ENCODE results near the gene DCTPP1.

Gene DCTPP1

DNA sequence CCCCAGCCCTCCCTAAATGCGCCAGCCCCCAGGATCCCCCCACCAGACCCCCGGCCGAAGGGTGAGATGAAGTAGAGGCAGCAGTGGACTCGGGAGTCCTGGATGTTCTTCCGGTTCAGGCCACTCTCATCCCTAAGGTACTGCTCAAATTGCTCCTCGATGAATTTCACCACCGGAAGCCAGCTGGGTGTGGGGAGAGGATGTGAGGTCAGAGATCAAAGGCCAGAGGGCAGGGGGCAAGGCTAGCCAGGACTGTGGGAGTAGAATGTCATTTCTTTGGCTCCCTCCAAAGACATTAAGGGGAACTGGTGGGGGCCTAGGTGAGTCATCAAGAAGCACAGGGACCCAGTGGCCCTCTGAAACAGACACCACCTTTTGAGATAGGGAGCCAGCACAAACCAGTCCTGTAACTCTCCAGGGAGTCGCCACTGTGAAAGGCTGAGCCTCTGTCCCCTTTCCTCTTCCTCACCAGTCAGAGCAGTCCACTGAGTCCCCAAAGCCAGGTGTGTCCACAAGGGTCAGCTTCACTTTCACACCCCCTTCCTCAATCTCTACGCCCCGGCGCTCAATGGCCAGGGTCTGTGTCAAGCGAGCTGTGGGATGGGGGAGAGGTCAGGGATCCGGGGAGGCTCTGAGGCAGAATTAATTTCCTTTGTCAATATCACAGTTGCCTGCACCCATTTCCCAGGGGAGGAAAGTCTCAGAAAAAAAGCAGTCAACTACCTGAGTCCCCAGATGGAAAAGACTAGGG is 48.4 kb downstream of the DCTPP1 start:
- Histone ChIP-seq H3K27ac (ENCODE audit: low read depth, low read length) (no peak overlapping the region), H3K27me3 (ENCODE audit: control insufficient read depth, insufficient read depth, low read length) (no peaks in the 10 kb centered on the region), H3K36me3 (ENCODE audit: control insufficient read depth, insufficient read depth, low read length) (no peaks in the 10 kb centered on the region), H3K4me3 (ENCODE audit: low read length) (peak overlapping the region; percentile 38), H3K9ac (ENCODE audit: low read length) (no peak overlapping the region), H3K4me1 (ENCODE audit: control insufficient read depth, insufficient read depth, low read length) (peaks cover 9% of the 10 kb centered on the region)

GRCh38 chr16:30380803-30381208 is 49.0 kb downstream of the DCTPP1 start:
- Histone ChIP-seq H3K4me3 (ENCODE audit: low read length) (no peak overlapping the region), H3K36me3 (ENCODE audit: control insufficient read depth, insufficient read depth, low read length) (no peaks in the 10 kb centered on the region), H3K27ac (ENCODE audit: low read depth, low read length) (no peak overlapping the region), H3K9ac (ENCODE audit: low read length) (no peak overlapping the region), H3K27me3 (ENCODE audit: control insufficient read depth, insufficient read depth, low read length) (no peaks in the 10 kb centered on the region), H3K4me1 (ENCODE audit: control insufficient read depth, insufficient read depth, low read length) (peaks cover 9% of the 10 kb centered on the region)

GRCh38 chr16:30380072-30380802 is 49.6 kb downstream of the DCTPP1 start:
- Histone ChIP-seq H3K4me1 (ENCODE audit: control insufficient read depth, insufficient read depth, low read length) (peaks cover 9% of the 10 kb centered on the region), H3K27ac (ENCODE audit: low read depth, low read length) (no peak overlapping the region)

DNA sequence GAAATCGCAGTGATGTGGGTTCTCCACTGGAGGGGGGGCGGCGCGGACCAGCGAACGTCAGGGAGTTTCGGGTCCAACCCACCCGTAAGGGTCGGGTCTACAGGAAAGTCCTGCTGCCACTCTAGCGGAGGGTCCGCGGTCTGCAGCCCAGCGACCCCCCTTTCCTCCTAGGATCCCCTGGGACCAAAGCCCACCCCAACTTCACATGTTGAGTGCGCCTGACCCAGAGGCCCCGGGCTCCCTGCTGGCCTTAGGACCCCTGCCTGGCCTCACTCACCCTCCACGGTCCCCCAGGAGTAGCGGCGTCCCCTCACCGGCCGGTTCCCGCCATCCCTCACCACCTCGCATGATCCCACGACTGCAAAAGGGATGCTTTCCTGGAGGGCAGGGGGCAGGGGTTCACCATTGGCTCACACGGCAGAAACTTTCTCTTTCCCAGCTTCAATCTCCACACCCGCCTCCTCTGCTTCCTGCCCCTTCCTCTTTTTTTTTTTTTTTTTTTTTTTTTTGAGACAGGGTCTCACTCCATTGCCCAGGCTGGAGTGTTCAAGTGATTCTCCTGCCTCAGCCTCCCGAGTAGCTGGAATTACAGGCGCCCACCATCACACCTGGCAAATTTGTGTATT is 50.6 kb downstream of the DCTPP1 start:
- Histone ChIP-seq H3K27ac (ENCODE audit: low read depth, low read length) (peak overlapping the region; percentile 92), H3K4me3 (ENCODE audit: low read length) (peak overlapping the region; percentile 69), H3K36me3 (ENCODE audit: control insufficient read depth, insufficient read depth, low read length) (no peaks in the 10 kb centered on the region), H3K27me3 (ENCODE audit: control insufficient read depth, insufficient read depth, low read length) (no peaks in the 10 kb centered on the region), H3K4me1 (ENCODE audit: control insufficient read depth, insufficient read depth, low read length) (peaks cover 9% of the 10 kb centered on the region), H3K9ac (ENCODE audit: low read length) (peak overlapping the region; percentile 64)

More at GRCh38 chr16:30380072-30380802, 49.6 kb downstream of the DCTPP1 start:
- Histone ChIP-seq H3K36me3 (ENCODE audit: control insufficient read depth, insufficient read depth, low read length) (no peaks in the 10 kb centered on the region), H3K4me3 (ENCODE audit: low read length) (no peak overlapping the region), H3K27me3 (ENCODE audit: control insufficient read depth, insufficient read depth, low read length) (no peaks in the 10 kb centered on the region), H3K9ac (ENCODE audit: low read length) (no peak overlapping the region)

DNA sequence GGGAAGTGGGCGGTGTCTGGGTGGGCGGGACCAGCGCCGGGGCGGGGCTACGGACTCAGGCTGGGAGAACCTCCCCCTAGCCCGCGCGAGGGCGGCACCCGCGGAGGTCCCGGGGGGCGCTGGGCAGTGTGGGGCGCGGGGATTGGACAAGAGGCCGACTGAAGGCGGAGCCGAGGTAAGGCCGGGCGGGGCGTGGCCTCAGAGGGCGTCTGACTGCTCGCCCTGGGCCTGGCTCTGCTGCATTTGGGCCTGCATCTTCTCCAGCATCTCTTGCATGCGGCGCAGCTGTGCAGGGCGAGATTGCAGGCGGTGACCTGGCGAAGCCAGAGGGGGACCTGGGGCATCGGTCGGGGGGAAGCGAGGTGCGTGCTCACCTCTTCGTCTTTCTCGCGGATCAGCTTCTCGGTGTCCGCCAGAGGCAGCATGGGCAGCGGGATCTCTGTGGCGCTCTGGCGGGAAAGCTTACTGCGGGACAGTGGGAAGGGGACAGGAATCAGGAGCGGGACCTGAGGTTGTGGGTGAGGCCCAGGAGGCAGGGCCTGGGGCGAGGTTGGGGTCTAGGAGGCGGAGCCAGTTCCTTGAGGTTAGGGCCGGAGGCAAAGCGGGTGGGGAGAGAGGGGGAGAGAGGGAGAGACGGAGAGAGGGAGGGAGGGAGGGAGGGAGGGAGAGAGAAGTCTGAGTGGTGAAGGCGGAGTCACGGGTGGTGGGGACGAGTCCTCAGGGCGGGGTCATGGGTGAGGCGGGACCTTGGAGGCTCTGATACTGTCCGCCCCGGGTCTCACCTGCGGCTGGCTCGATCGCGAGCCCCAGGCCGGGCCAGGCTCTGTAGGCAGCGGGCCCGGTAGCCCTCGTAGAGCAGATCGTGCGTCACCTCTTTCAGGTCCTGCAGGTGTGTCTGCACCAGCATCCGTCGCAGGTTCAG is 51.3 kb downstream of the DCTPP1 start:
- peak overlapping the region; percentile 64 for H3K9ac ChIP-seq (ENCODE audit: low read length)
- H3K4me3 ChIP-seq (ENCODE audit: low read length) = peak overlapping the region; percentile 92
- peaks cover 9% of the 10 kb centered on the region for H3K4me1 ChIP-seq (ENCODE audit: control insufficient read depth, insufficient read depth, low read length)

GRCh38 chr16:30377812-30378235 is 52.0 kb downstream of the DCTPP1 start:
- Histone ChIP-seq H3K27ac (ENCODE audit: low read depth, low read length) (peak overlapping the region; percentile 100), H3K36me3 (ENCODE audit: control insufficient read depth, insufficient read depth, low read length) (no peaks in the 10 kb centered on the region), H3K27me3 (ENCODE audit: control insufficient read depth, insufficient read depth, low read length) (no peaks in the 10 kb centered on the region), H3K4me3 (ENCODE audit: low read length) (peak overlapping the region; percentile 74), H3K4me1 (ENCODE audit: control insufficient read depth, insufficient read depth, low read length) (peaks cover 9% of the 10 kb centered on the region), H3K9ac (ENCODE audit: low read length) (peak overlapping the region; percentile 42)

More for the DNA sequence above, 51.3 kb downstream of the DCTPP1 start:
- H3K36me3 ChIP-seq (ENCODE audit: control insufficient read depth, insufficient read depth, low read length) = no peaks in the 10 kb centered on the region
- no peaks in the 10 kb centered on the region for H3K27me3 ChIP-seq (ENCODE audit: control insufficient read depth, insufficient read depth, low read length)
- H3K27ac ChIP-seq (ENCODE audit: low read depth, low read length) = peak overlapping the region; percentile 100

DNA sequence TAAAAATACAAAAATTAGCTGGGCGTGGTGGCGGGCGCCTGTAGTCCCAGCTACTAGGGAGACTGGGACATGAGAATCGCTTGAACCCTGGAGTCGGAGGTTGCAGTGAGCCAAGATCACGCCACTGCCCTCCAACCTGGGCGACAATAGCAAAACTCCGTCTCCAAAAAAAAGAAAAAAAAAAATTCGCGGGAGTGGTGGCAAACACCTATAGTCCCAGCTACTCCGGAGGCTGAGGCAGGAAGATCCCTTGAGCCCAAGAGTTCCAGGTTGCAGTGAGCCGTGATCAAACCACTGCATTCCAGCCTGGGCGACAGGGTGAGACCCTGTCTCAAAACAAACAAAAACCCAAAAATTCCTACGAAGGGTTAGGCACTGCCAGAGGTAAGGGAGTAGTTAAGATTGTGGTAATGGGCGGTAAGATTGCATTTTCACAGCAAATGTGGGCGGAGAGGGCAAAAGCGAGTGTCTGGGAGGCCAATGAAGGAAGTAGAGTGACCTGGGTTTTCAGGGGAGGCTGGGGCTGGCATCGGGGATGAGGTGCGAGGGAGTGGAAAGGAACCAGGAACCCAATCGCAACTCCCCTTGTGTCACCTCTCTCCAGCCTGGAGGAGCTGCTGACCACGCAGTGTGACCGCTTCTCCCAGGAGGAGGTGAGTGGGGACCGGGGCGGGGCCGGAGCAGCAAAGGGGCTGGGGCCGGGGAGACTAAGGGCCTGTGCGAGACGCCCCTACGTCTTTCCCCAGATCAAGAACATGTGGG is 52.6 kb downstream of the DCTPP1 start:
- Histone ChIP-seq H3K27me3 (ENCODE audit: control insufficient read depth, insufficient read depth, low read length) (no peaks in the 10 kb centered on the region), H3K4me3 (ENCODE audit: low read length) (peak overlapping the region; percentile 74), H3K27ac (ENCODE audit: low read depth, low read length) (peak overlapping the region; percentile 100), H3K36me3 (ENCODE audit: control insufficient read depth, insufficient read depth, low read length) (no peaks in the 10 kb centered on the region), H3K9ac (ENCODE audit: low read length) (peak overlapping the region; percentile 42), H3K4me1 (ENCODE audit: control insufficient read depth, insufficient read depth, low read length) (peaks cover 9% of the 10 kb centered on the region)

DNA sequence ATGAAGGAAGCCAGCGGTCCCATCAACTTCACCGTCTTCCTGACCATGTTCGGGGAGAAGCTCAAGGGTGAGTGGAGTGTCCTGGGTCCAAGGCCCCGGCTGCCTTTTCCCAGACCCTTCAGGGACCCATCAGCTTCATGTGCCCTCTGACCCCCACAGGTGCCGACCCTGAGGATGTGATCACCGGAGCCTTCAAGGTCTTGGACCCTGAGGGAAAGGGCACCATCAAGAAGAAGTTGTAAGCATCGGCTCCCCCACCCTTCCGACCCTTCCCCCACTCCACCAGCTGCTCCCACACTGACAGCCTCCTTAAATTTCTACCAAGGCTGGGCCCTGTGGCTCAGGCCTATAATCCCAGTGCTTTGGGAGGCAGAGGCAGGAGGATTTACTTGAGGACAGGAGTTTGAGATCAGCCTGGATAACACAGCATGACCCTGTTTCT is 53.3 kb downstream of the DCTPP1 start:
- Histone ChIP-seq H3K27ac (ENCODE audit: low read depth, low read length) (peak overlapping the region; percentile 100), H3K36me3 (ENCODE audit: control insufficient read depth, insufficient read depth, low read length) (no peaks in the 10 kb centered on the region), H3K4me3 (ENCODE audit: low read length) (no peak overlapping the region)

GRCh38 chr16:30375864-30376263 is 54.0 kb downstream of the DCTPP1 start:
- Histone ChIP-seq H3K27ac (ENCODE audit: low read depth, low read length) (peak overlapping the region; percentile 100), H3K36me3 (ENCODE audit: control insufficient read depth, insufficient read depth, low read length) (no peaks in the 10 kb centered on the region), H3K9ac (ENCODE audit: low read length) (no peak overlapping the region), H3K4me1 (ENCODE audit: control insufficient read depth, insufficient read depth, low read length) (peaks cover 9% of the 10 kb centered on the region), H3K27me3 (ENCODE audit: control insufficient read depth, insufficient read depth, low read length) (no peaks in the 10 kb centered on the region), H3K4me3 (ENCODE audit: low read length) (no peak overlapping the region)

More for the DNA sequence above, 53.3 kb downstream of the DCTPP1 start:
- H3K9ac ChIP-seq (ENCODE audit: low read length) = no peak overlapping the region
- H3K4me1 ChIP-seq (ENCODE audit: control insufficient read depth, insufficient read depth, low read length) = peaks cover 9% of the 10 kb centered on the region
- H3K27me3 ChIP-seq (ENCODE audit: control insufficient read depth, insufficient read depth, low read length) = no peaks in the 10 kb centered on the region

DNA sequence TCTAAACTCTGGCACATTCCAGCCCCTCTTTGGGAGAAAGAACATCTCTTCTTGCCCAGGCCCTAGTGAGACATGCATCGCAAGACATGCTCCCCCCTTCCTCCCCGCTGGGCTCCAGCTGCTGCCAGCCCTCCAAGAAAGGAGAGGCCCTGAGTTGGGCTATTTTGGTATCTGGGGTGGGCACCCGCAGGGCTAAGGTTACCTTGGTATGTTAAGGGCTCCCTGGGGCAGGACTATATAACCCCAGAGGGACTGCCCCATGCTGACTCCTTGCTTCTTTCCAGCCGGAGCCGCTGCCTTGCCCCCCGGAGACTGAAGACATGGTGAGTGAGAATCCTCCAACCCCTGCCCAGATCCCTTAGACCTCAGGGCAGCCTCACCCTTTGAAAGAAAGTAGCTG is 55.3 kb downstream of the DCTPP1 start, which contains the start of gene MYL11:
Gene MYL11 (plus strand): TSS at position 265 of the 400 bp plus-strand sequence. CDS start 56 bp downstream, at position 321.
- no peak within 1 kb of the TSS for H3K4me3 ChIP-seq (ENCODE audit: low read length)
- no peaks in the 10 kb centered on the region for H3K36me3 ChIP-seq (ENCODE audit: control insufficient read depth, insufficient read depth, low read length)
- H3K27me3 ChIP-seq (ENCODE audit: control insufficient read depth, insufficient read depth, low read length) = no peaks in the 10 kb centered on the region
- H3K4me1 ChIP-seq (ENCODE audit: control insufficient read depth, insufficient read depth, low read length) = peaks cover 9% of the 10 kb centered on the region
- H3K27ac ChIP-seq (ENCODE audit: low read depth, low read length) = no peak within 1 kb of the TSS
- H3K9ac ChIP-seq (ENCODE audit: low read length) = no peak within 1 kb of the TSS
